Common myeloid progenitor, CD34-positive (primary cell): ENCODE measurements around the gene PTPRG.

ENCODE experiments used
- CTCF ChIA-PET: fragments of 350-600 bp; sonication (Branson Sonifier 250); formaldehyde crosslinking; loops from one replicate; lab custom pipeline; 2021; ENCODE audit warnings: antibody characterized with exemption; lab: Charles Lee
- POLR2A ChIA-PET: fragments of 350-600 bp; sonication (Branson Sonifier 250); formaldehyde crosslinking; loops from one replicate; lab custom pipeline; 2021; ENCODE audit warnings: antibody characterized with exemption; lab: Charles Lee
- DNase-seq, 3 donors: peaks; one replicate each; pipeline versions ENCODE4 v3.0.0 to v3.0.0-alpha.2; 2013
- H3K27ac ChIP-seq, 2 experiments: 1 replicate in 1 of 2; 2 replicates in 1 of 2; pipeline ENCODE4 v1.7.0; 2013; ENCODE audit warnings: inconsistent platforms in 2 of 2, low read length in 2 of 2, mild to moderate bottlenecking in 2 of 2, low read depth in 1 of 2, moderate library complexity in 1 of 2; ENCODE audit not compliant: severe bottlenecking in 2 of 2, insufficient read depth in 1 of 2, poor library complexity in 1 of 2
- H3K27me3 ChIP-seq, 5 experiments: replicated peaks in 2 of 5; 1 replicate in 3 of 5; 2 replicates in 2 of 5; pipeline versions ENCODE4 v1.6.1 to v1.7.0; 2013; ENCODE audit warnings: low read length in 4 of 5, mild to moderate bottlenecking in 2 of 5, moderate library complexity in 2 of 5, inconsistent platforms in 1 of 5; ENCODE audit not compliant: insufficient read depth in 5 of 5, control insufficient read depth in 4 of 5
- H3K36me3 ChIP-seq, 4 experiments: 1 replicate in 2 of 4; 2 replicates in 2 of 4; pipeline versions ENCODE4 v1.6.1 to v1.7.0; 2013; ENCODE audit warnings: low read length in 3 of 4, control low read depth in 1 of 4, mild to moderate bottlenecking in 1 of 4; ENCODE audit not compliant: control insufficient read depth in 4 of 4, insufficient read depth in 4 of 4
- H3K4me1 ChIP-seq, 4 experiments: 1 replicate in 3 of 4; 2 replicates in 1 of 4; pipeline versions ENCODE4 v1.6.1 to v1.7.1; 2013; ENCODE audit warnings: low read length in 3 of 4, mild to moderate bottlenecking in 3 of 4, control low read depth in 1 of 4, inconsistent platforms in 1 of 4, moderate library complexity in 1 of 4; ENCODE audit not compliant: control insufficient read depth in 4 of 4, insufficient read depth in 4 of 4; ENCODE audit errors: control extremely low read depth in 1 of 4
- H3K4me3 ChIP-seq, 7 experiments: 1 replicate in 4 of 7; 2 replicates in 3 of 7; pipeline versions ENCODE4 v1.5.1 to v1.7.0; 2013; ENCODE audit warnings: mild to moderate bottlenecking in 7 of 7, low read length in 6 of 7, moderate library complexity in 6 of 7, inconsistent platforms in 2 of 7, low read depth in 2 of 7, control low read depth in 1 of 7; ENCODE audit not compliant: insufficient read depth in 4 of 7, control insufficient read depth in 1 of 7; ENCODE audit errors: extremely low read depth in 1 of 7
- H3K9me3 ChIP-seq, 5 experiments: 1 replicate in 4 of 5; 2 replicates in 1 of 5; pipeline versions ENCODE4 v1.6.1 to v1.7.1; 2013; ENCODE audit warnings: low read length in 4 of 5, mild to moderate bottlenecking in 2 of 5, inconsistent platforms in 1 of 5, low read depth in 1 of 5, moderate library complexity in 1 of 5; ENCODE audit not compliant: control insufficient read depth in 4 of 5, insufficient read depth in 2 of 5; ENCODE audit errors: control extremely low read depth in 1 of 5
- WGBS: methylation state at CpG from one replicate; pipeline ENCODE4 v1.1.5; 2013; ENCODE audit not compliant: insufficient coverage; 5-methylcytosine and 5-hydroxymethylcytosine counted together

The PTPRG gene

GRCh38 chr3:62188681-62189375, 627.5 kb downstream of the PTPRG start:
- Histone ChIP-seq H3K9me3 (no peaks in the 10 kb centered on the region), H3K27me3 (peaks cover 0 to 2% (median 0%) of the 10 kb centered on the region in 5 experiments), H3K27ac (no peak overlapping the region), H3K36me3 (no peaks in the 10 kb centered on the region), H3K4me1 (peaks cover 0 to 3% (median 0%) of the 10 kb centered on the region in 4 experiments), H3K4me3 (peak overlapping the region in 3 of 7 experiments; percentile 34 to 56 (median 50))
- DNase-seq = peak; percentile 68 to 82 (median 81)
- ChIA-PET POLR2A (no interaction called here), CTCF (interaction anchor here (0.7 to 4.9 kb wide), 12 partner anchors 9 to 331 kb away, joined by 3 to 24 read pairs (median 4); no protein-coding TSS in a partner anchor)
- 6% methylated on average over 14 of the region's 18 CpGs for WGBS

DNA sequence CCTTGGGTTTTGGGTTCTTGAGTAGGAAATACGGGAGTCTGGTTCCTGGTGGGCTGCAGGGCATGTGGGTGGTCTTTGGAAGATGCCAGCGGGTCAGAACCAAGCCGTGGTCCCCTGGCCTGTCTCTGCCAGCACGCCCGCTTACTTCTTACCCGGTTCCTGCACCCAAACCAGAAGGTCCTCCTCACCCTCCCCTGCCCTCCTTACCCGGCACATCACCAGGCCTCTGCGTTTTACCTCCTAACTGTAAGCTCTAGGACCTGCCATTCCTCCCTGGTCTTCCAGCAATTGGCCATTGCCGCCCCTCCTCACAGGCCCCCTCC, 628.0 kb downstream of the PTPRG start:
- CTCF ChIA-PET = interaction anchor here (0.6 to 4.9 kb wide), 11 partner anchors 9 to 818 kb away, joined by 3 to 24 read pairs (median 4); no protein-coding TSS in a partner anchor

DNA sequence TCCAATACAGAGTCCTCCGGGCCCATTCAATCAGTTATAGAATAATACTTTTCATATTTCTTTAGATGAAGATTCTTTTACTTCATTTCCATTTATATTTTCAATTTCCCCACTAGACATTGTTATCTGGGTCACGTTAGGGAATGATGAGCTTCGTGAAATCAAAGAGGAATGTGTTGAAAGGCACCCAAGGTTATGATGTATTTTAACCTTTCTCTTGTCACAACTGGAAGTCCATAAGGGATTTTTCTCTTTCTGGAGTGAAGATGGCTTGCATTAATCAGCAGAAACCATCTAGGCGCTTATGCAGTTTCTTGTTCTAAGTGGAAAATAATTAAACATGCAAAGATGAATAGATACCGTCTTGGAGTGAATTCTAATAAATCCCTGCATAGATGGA, 631.5 kb downstream of the PTPRG start:
- Histone ChIP-seq H3K27ac (no peak overlapping the region), H3K4me3 (no peak overlapping the region), H3K4me1 (peaks cover 0 to 3% (median 0%) of the 10 kb centered on the region in 4 experiments), H3K9me3 (no peaks in the 10 kb centered on the region), H3K27me3 (peaks cover 0 to 2% (median 0%) of the 10 kb centered on the region in 5 experiments), H3K36me3 (no peaks in the 10 kb centered on the region)
- 94% methylated on average over 2 of the region's 5 CpGs for WGBS
- POLR2A ChIA-PET = interaction anchor here (0.6 kb wide), 1 partner anchor 13 kb away, joined by 5 read pairs; no protein-coding TSS in a partner anchor
- CTCF ChIA-PET = interaction anchor here (0.7 to 1.1 kb wide), 2 partner anchors 25 to 334 kb away, joined by 3 read pairs; no protein-coding TSS in a partner anchor
- no peak for DNase-seq

More for the DNA sequence above, 628.0 kb downstream of the PTPRG start:
- no peaks in the 10 kb centered on the region for H3K9me3 ChIP-seq
- no peak overlapping the region for H3K27ac ChIP-seq
- no peak for DNase-seq
- peaks cover 0 to 3% (median 0%) of the 10 kb centered on the region in 4 experiments for H3K4me1 ChIP-seq
- no peak overlapping the region for H3K4me3 ChIP-seq
- WGBS = 89% methylated on average over 5 of the region's 9 CpGs
- H3K27me3 ChIP-seq = peaks cover 0 to 2% (median 0%) of the 10 kb centered on the region in 5 experiments
- POLR2A ChIA-PET = no interaction called here
- no peaks in the 10 kb centered on the region for H3K36me3 ChIP-seq

- no peak overlapping the region for H3K27ac ChIP-seq
- no peak overlapping the region for H3K4me3 ChIP-seq
- no peaks in the 10 kb centered on the region for H3K4me1 ChIP-seq
- WGBS = 95% methylated on average over 8 of the region's 10 CpGs
- H3K36me3 ChIP-seq = no peaks in the 10 kb centered on the region
- CTCF ChIA-PET = no interaction called here
- H3K27me3 ChIP-seq = peaks cover 0 to 2% (median 0%) of the 10 kb centered on the region in 5 experiments
- H3K9me3 ChIP-seq = no peaks in the 10 kb centered on the region
- POLR2A ChIA-PET = no interaction called here
- DNase-seq = no peak
These were observed 632.4 kb downstream of the PTPRG start for GRCh38 chr3:62193586-62194345.

- ChIA-PET POLR2A (no interaction called here), CTCF (interaction anchor here (0.8 to 2.3 kb wide), 3 partner anchors 8 to 14 kb away, joined by 4 to 9 read pairs (median 4); no protein-coding TSS in a partner anchor)
- Histone ChIP-seq H3K9me3 (no peaks in the 10 kb centered on the region), H3K36me3 (no peaks in the 10 kb centered on the region), H3K27ac (no peak overlapping the region), H3K27me3 (no peaks in the 10 kb centered on the region), H3K4me1 (no peaks in the 10 kb centered on the region), H3K4me3 (no peak overlapping the region)
- DNase-seq = no peak
- WGBS = 100% methylated on average over 3 of the region's 5 CpGs
These were observed 636.1 kb downstream of the PTPRG start for GRCh38 chr3:62197350-62198012.

GRCh38 chr3:62199126-62199525, 637.8 kb downstream of the PTPRG start:
- Histone ChIP-seq H3K27ac (no peak overlapping the region), H3K9me3 (no peaks in the 10 kb centered on the region), H3K36me3 (no peaks in the 10 kb centered on the region), H3K4me1 (no peaks in the 10 kb centered on the region), H3K27me3 (no peaks in the 10 kb centered on the region), H3K4me3 (no peak overlapping the region)
- CTCF ChIA-PET = interaction anchor here (1.0 to 2.3 kb wide), 5 partner anchors 10 to 360 kb away, joined by 3 to 9 read pairs (median 4); no protein-coding TSS in a partner anchor
- WGBS = 83% methylated on average over 2 of the region's 3 CpGs
- POLR2A ChIA-PET = interaction anchor here (0.6 kb wide), 1 partner anchor 385 kb away, joined by 3 read pairs; no protein-coding TSS in a partner anchor
- no peak for DNase-seq
